ENCODE data around the gene HPGD.
"Not testable (repeated sequence)": the region's sequence is repeated elsewhere in the genome, so short reads cannot be mapped to it uniquely, and the experiment has no call there.

The HPGD gene

GRCh38 chr4:174524242-174524641 lies 2.0 kb upstream of the HPGD start:
- no peak for DNase-seq

GRCh38 chr4:174523025-174523693 lies 871 bp upstream of the HPGD start:
- no peak for DNase-seq

- DNase-seq, result no peak
Observed at GRCh38 chr4:174521800-174522182, 497 bp downstream of the HPGD start.

- DNase-seq, result no peak
Observed at GRCh38 chr4:174520660-174521059, 1.6 kb downstream of the HPGD start.

GRCh38 chr4:174517502-174518445 lies 4.5 kb downstream of the HPGD start:
- DNase-seq, result no peak

GRCh38 chr4:174516794-174517193 lies 5.5 kb downstream of the HPGD start:
- DNase-seq, result no peak

GRCh38 chr4:174516345-174516744 lies 5.9 kb downstream of the HPGD start:
- DNase-seq, result no peak

- no peak for DNase-seq
Observed at GRCh38 chr4:174512745-174513144, 9.5 kb downstream of the HPGD start.

GRCh38 chr4:174505892-174506291 lies 16.4 kb downstream of the HPGD start:
- no peak for DNase-seq

- no peak for DNase-seq
Observed at GRCh38 chr4:174505007-174505406, 17.3 kb downstream of the HPGD start.

GRCh38 chr4:174503079-174503715 lies 19.1 kb downstream of the HPGD start:
- no peak for DNase-seq

- DNase-seq, result peak; percentile 20
Observed at GRCh38 chr4:174496631-174497432, 25.5 kb downstream of the HPGD start.

- no peak for DNase-seq
Observed at GRCh38 chr4:174495626-174496025, 26.7 kb downstream of the HPGD start.

- DNase-seq, result no peak
Observed at GRCh38 chr4:174494726-174495125, 27.6 kb downstream of the HPGD start.

GRCh38 chr4:174494146-174494545 lies 28.1 kb downstream of the HPGD start:
- no peak for DNase-seq

GRCh38 chr4:174490451-174490961 lies 31.8 kb downstream of the HPGD start:
- no peak for DNase-seq

- not testable (repeated sequence) for DNase-seq
Observed at GRCh38 chr4:174488368-174488767, 33.9 kb downstream of the HPGD start.

GRCh38 chr4:174485025-174485424 lies 37.3 kb downstream of the HPGD start:
- DNase-seq, result no peak

- DNase-seq, result no peak
Observed at GRCh38 chr4:174483792-174484191, 38.5 kb downstream of the HPGD start.

- no peak for DNase-seq
Observed at GRCh38 chr4:174479140-174479539, 43.1 kb downstream of the HPGD start.

GRCh38 chr4:174475528-174475927 lies 46.8 kb downstream of the HPGD start:
- DNase-seq, result no peak

- no peak for DNase-seq
Observed at GRCh38 chr4:174474457-174475075, 47.7 kb downstream of the HPGD start.
